Astrocyte (in vitro differentiated cells and primary cell): ENCODE measurements around the gene ZFP91.

ENCODE experiments used
- CTCF ChIP-seq: IDR thresholded peaks from 2 replicates; pipeline ENCODE4 v1.5.1; 2011; ENCODE audit warnings: low read depth, mild to moderate bottlenecking, inconsistent platforms, low read length, moderate library complexity; ENCODE audit not compliant: insufficient read depth
- EZH2 ChIP-seq: IDR thresholded peaks from 2 replicates; pipeline ENCODE4 v1.6.1; 2012; ENCODE audit warnings: mild to moderate bottlenecking, low read length, inconsistent platforms; ENCODE audit not compliant: insufficient read depth

GRCh38 chr11:58596621-58597020 lies 17.8 kb downstream of the ZFP91 start:
- TF ChIP-seq CTCF (no peak), EZH2 (no peak)
